ENCODE data around the gene CLEC2L. TPM values are rescaled to one million over a fixed set of nuclear protein-coding genes. Genes with fewer than 3 reads are reported as not detected.

Gene CLEC2L
- total RNA-seq, 1 donor, result not detected

DNA sequence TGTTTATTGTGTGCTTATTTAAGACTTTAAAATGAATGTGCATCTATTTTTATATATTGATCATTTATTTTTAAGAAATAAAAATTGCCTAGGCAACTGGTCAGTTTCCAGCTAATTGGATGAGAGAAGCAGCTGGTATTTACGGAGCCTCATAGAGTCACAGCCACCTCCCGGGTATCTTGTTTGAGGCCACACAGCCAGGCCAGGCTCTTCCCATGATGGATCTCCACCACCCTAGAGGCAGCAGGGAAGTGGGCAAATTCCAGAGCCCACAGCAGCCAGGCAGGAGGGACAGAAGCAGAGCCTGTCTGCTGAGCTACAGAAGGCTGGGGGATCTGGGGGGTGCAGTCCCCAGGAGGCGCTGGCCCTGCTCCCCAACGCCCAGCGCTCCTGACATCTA, 61.6 kb downstream of the CLEC2L start:
- H4K20me1 ChIP-seq (ENCODE audit: insufficient read depth, low read length), result no peaks in the 10 kb centered on the region
- no peaks in the 10 kb centered on the region for H3K79me2 ChIP-seq (ENCODE audit: insufficient read depth, low read length)
- peaks cover 6% of the 10 kb centered on the region for H3K4me1 ChIP-seq (ENCODE audit: insufficient read depth, low read length)
- no peak for DNase-seq (ENCODE audit: insufficient read length, low spot score, missing footprints)
- H3K4me3 ChIP-seq (ENCODE audit: insufficient read depth, low read length), result no peak overlapping the region
- no peak overlapping the region for H3K4me2 ChIP-seq (ENCODE audit: insufficient read depth, low read length)
- H2AFZ ChIP-seq (ENCODE audit: low read length), result no peak overlapping the region
- H3K27ac ChIP-seq (ENCODE audit: low read depth, low read length), result no peak overlapping the region
- H3K36me3 ChIP-seq (ENCODE audit: insufficient read depth, low read length), result peaks cover 74% of the 10 kb centered on the region
- H3K27me3 ChIP-seq (ENCODE audit: insufficient read depth, low read length), result no peaks in the 10 kb centered on the region
- H3K9me3 ChIP-seq (ENCODE audit: low read depth, low read length), result no peaks in the 10 kb centered on the region
- TF ChIP-seq, protein P1, sequence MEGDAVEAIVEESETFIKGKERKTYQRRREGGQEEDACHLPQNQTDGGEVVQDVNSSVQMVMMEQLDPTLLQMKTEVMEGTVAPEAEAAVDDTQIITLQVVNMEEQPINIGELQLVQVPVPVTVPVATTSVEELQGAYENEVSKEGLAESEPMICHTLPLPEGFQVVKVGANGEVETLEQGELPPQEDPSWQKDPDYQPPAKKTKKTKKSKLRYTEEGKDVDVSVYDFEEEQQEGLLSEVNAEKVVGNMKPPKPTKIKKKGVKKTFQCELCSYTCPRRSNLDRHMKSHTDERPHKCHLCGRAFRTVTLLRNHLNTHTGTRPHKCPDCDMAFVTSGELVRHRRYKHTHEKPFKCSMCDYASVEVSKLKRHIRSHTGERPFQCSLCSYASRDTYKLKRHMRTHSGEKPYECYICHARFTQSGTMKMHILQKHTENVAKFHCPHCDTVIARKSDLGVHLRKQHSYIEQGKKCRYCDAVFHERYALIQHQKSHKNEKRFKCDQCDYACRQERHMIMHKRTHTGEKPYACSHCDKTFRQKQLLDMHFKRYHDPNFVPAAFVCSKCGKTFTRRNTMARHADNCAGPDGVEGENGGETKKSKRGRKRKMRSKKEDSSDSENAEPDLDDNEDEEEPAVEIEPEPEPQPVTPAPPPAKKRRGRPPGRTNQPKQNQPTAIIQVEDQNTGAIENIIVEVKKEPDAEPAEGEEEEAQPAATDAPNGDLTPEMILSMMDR (IDR thresholded peaks at IDR 0.05; ENCODE audit: extremely low read depth, low read depth, low read length), result no peak

DNA sequence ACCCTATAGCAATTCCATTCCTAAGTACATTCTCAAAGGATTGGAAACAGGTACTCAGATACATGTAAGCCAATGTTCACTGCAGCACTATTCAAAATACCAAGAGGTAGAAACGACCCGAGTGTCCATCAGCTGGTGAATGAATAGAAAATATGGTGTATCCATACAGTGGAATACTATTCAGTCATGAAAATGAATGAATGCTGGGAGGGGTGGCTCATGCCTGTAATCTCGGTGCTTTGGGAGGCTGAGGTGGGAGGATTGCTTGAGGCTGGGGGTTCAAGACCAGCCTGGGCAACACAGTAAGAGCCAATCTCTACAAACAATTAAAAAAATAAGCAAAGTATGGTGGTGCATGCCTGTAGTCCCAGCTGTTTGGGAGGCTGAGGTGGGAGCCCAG, 62.8 kb downstream of the CLEC2L start:
- H3K4me1 ChIP-seq (ENCODE audit: insufficient read depth, low read length), result peaks cover 6% of the 10 kb centered on the region
- no peak overlapping the region for H3K4me2 ChIP-seq (ENCODE audit: insufficient read depth, low read length)
- no peak overlapping the region for H3K27ac ChIP-seq (ENCODE audit: low read depth, low read length)
- no peaks in the 10 kb centered on the region for H3K9me3 ChIP-seq (ENCODE audit: low read depth, low read length)
- H4K20me1 ChIP-seq (ENCODE audit: insufficient read depth, low read length), result no peaks in the 10 kb centered on the region
- H2AFZ ChIP-seq (ENCODE audit: low read length), result no peak overlapping the region
- H3K36me3 ChIP-seq (ENCODE audit: insufficient read depth, low read length), result peaks cover 70% of the 10 kb centered on the region
- DNase-seq (ENCODE audit: insufficient read length, low spot score, missing footprints), result no peak
- no peak overlapping the region for H3K4me3 ChIP-seq (ENCODE audit: insufficient read depth, low read length)
- H3K79me2 ChIP-seq (ENCODE audit: insufficient read depth, low read length), result no peaks in the 10 kb centered on the region
- TF ChIP-seq, protein P1 (IDR thresholded peaks at IDR 0.05; ENCODE audit: extremely low read depth, low read depth, low read length), result no peak
- no peaks in the 10 kb centered on the region for H3K27me3 ChIP-seq (ENCODE audit: insufficient read depth, low read length)

DNA sequence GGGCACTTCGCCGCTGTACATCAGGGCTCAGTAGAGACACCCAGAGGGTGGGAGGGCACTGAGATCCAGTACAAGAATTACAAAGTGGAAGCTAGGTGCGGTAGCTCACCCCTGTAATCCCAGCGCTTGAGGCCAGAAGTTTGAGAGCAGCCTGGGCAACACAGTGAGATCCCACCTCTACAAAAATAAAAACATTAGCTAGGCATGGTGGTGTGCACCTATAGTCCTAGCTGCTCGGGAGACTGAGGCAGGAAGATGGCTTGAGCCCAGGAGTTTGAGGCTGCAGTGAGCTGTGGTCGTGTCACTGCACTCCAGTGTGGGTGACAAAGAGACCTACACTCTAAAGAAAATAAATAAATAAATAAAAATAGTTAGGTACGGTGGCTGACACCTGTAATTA, 64.0 kb downstream of the CLEC2L start:
- no peaks in the 10 kb centered on the region for H3K27me3 ChIP-seq (ENCODE audit: insufficient read depth, low read length)
- peaks cover 6% of the 10 kb centered on the region for H3K4me1 ChIP-seq (ENCODE audit: insufficient read depth, low read length)
- H3K9me3 ChIP-seq (ENCODE audit: low read depth, low read length), result no peaks in the 10 kb centered on the region
- no peaks in the 10 kb centered on the region for H4K20me1 ChIP-seq (ENCODE audit: insufficient read depth, low read length)
- no peak overlapping the region for H2AFZ ChIP-seq (ENCODE audit: low read length)
- no peak overlapping the region for H3K27ac ChIP-seq (ENCODE audit: low read depth, low read length)
- H3K36me3 ChIP-seq (ENCODE audit: insufficient read depth, low read length), result peaks cover 70% of the 10 kb centered on the region
- no peak overlapping the region for H3K4me3 ChIP-seq (ENCODE audit: insufficient read depth, low read length)
- H3K4me2 ChIP-seq (ENCODE audit: insufficient read depth, low read length), result no peak overlapping the region
- no peaks in the 10 kb centered on the region for H3K79me2 ChIP-seq (ENCODE audit: insufficient read depth, low read length)
- DNase-seq (ENCODE audit: insufficient read length, low spot score, missing footprints), result no peak
- TF ChIP-seq, protein P1 (IDR thresholded peaks at IDR 0.05; ENCODE audit: extremely low read depth, low read depth, low read length), result no peak

DNA sequence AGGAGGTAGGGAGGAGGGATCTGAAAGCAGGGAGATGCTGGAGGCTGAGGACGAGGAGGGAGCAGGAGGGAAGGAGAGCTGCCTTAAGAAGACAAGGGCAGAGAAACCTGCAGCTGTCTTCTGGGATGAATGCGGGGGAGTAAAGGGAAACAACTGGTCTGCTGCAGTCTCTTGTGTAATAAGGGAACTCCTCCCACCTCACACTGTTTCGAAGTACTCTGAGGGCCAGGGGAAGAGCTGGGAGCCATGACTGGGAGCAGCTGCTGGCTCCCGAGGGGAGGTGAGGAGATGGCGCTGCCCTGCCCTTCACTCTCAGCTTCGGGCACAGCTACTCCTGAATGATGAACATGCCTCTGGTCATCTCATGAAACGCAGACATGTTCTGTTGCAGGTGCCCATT, 65.1 kb downstream of the CLEC2L start:
- Histone ChIP-seq H2AFZ (ENCODE audit: low read length) (no peak overlapping the region), H3K27me3 (ENCODE audit: insufficient read depth, low read length) (no peaks in the 10 kb centered on the region), H3K4me3 (ENCODE audit: insufficient read depth, low read length) (no peak overlapping the region), H3K4me2 (ENCODE audit: insufficient read depth, low read length) (no peak overlapping the region), H3K4me1 (ENCODE audit: insufficient read depth, low read length) (peaks cover 6% of the 10 kb centered on the region), H4K20me1 (ENCODE audit: insufficient read depth, low read length) (no peaks in the 10 kb centered on the region), H3K9me3 (ENCODE audit: low read depth, low read length) (no peaks in the 10 kb centered on the region), H3K79me2 (ENCODE audit: insufficient read depth, low read length) (no peaks in the 10 kb centered on the region), H3K27ac (ENCODE audit: low read depth, low read length) (peak overlapping the region; percentile 5), H3K36me3 (ENCODE audit: insufficient read depth, low read length) (peaks cover 70% of the 10 kb centered on the region)
- TF ChIP-seq, protein P1 (IDR thresholded peaks at IDR 0.05; ENCODE audit: extremely low read depth, low read depth, low read length), result no peak
- DNase-seq (ENCODE audit: insufficient read length, low spot score, missing footprints), result no peak

Data from osteoblast (primary cell).